Fibroblast of mammary gland (primary cell): ENCODE measurements around the gene ZSCAN9.

ENCODE experiments used
- DNase-seq: peaks from one replicate; pipeline ENCODE4 v3.0.0-alpha.2; 2010; ENCODE audit warnings: low read depth
- H3K4me3 ChIP-seq: 2 replicates; pipeline ENCODE4 v1.5.1; 2011; ENCODE audit warnings: low read depth, mild to moderate bottlenecking, low read length, moderate library complexity; ENCODE audit not compliant: control insufficient read depth
- TF ChIP-seq, protein P1 (sequence below): conservative IDR thresholded peaks from 2 replicates; pipeline ENCODE4 v1.5.1; 2011; ENCODE audit warnings: low read depth, low read length, inconsistent platforms; ENCODE audit not compliant: control insufficient read depth, insufficient read depth

The ZSCAN9 gene

DNA sequence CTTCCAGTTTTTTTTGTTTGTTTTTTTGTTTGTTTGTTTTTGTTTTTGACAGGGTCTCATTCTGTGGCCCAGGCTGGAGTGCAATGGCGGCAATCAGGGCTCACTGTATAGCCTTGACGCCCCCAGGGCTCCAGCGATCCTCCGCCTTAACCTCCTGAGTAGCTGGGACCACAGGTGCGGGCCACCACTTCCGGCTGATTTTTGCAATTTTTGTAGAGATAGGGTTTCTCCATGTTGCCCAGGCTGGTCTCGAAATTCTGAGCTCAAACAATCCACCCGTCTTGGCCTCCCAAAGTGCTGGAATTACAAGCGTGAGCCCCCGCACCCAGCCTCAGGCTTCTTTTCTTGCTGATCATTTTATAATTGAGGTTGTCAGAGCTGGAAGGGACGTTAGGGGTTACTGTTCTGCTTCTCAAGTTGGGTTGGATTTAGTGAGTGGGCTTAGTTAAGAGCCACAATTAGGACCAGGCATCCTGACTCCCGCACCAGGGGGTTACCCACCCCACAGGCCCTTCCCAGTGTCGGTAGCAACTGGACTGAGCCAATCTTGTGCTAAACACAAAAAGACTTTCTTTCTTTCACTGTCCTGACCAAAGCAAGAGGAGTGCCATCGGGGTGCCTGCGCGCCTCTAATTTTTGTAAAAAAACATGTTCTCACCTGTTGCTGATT, 13.1 kb upstream of the ZSCAN9 start:
- no peak for DNase-seq
- TF ChIP-seq, protein P1, sequence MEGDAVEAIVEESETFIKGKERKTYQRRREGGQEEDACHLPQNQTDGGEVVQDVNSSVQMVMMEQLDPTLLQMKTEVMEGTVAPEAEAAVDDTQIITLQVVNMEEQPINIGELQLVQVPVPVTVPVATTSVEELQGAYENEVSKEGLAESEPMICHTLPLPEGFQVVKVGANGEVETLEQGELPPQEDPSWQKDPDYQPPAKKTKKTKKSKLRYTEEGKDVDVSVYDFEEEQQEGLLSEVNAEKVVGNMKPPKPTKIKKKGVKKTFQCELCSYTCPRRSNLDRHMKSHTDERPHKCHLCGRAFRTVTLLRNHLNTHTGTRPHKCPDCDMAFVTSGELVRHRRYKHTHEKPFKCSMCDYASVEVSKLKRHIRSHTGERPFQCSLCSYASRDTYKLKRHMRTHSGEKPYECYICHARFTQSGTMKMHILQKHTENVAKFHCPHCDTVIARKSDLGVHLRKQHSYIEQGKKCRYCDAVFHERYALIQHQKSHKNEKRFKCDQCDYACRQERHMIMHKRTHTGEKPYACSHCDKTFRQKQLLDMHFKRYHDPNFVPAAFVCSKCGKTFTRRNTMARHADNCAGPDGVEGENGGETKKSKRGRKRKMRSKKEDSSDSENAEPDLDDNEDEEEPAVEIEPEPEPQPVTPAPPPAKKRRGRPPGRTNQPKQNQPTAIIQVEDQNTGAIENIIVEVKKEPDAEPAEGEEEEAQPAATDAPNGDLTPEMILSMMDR: no peak

GRCh38 chr6:28212510-28213212, 12.4 kb upstream of the ZSCAN9 start:
- peak overlapping the region; percentile 70 for H3K4me3 ChIP-seq
- DNase-seq: peak; percentile 91
- TF ChIP-seq, protein P1: peak; percentile 17

More for the DNA sequence above, 13.1 kb upstream of the ZSCAN9 start:
- peak overlapping the region; percentile 70 for H3K4me3 ChIP-seq

DNA sequence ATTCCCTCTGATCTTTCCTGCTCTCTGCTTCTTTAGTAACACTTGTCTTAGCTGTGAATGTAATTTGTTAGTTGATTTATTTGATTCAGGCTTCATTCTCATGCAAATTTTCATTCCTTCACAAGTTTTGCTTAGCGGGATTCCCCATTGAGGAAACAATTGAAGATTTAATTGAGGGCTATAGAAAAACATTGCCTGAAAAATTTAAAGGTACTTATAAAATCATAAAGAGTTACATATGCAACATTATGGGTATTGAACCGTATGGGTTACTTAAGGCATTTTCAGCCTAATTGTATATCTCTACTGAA, 11.9 kb upstream of the ZSCAN9 start:
- no peak for DNase-seq
- no peak overlapping the region for H3K4me3 ChIP-seq
- TF ChIP-seq, protein P1: no peak

- peak overlapping the region; percentile 15 for H3K4me3 ChIP-seq
- TF ChIP-seq, protein P1: no peak
- DNase-seq: peak; percentile 56
These were observed 9.7 kb upstream of the ZSCAN9 start for GRCh38 chr6:28215425-28215824.

DNA sequence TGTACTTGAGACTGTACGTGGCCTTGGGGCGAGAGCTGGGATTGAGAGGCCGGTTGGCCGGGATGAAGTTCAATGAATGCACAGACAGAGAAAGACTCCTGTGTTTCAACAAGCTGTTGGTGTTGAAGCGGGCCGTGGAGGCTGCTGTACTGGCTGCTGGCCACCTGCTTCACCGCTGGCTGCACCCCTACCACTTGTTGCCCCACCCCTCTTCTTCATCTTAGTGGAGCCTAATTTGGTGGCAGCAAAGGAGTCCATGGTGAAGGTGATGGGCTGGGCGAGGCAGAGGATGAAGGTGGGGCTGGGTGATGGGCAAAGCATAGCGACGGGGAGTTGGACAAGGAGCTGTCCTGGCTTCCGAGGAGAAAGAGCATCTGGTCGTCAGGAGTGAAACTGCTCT, 7.2 kb upstream of the ZSCAN9 start:
- H3K4me3 ChIP-seq: no peak overlapping the region
- TF ChIP-seq, protein P1: no peak
- no peak for DNase-seq

GRCh38 chr6:28218312-28219248, 6.5 kb upstream of the ZSCAN9 start:
- peak overlapping the region; percentile 48 for H3K4me3 ChIP-seq
- TF ChIP-seq, protein P1: no peak
- DNase-seq: peak; percentile 55
